ENCODE measurements around the gene C1RL.
"Not testable (repeated sequence)": the region's sequence is repeated elsewhere in the genome, so short reads cannot be mapped to it uniquely, and the experiment has no call there.

- TF ChIP-seq CTCF (IDR thresholded peaks at IDR 0.05); ETV6 (CRISPR knock-in tag; IDR thresholded peaks at IDR 0.05); PRDM15 (CRISPR knock-in tag; IDR thresholded peaks at IDR 0.05); RELA (CRISPR knock-in tag; IDR thresholded peaks at IDR 0.05; ENCODE audit: borderline replicate concordance): not testable (repeated sequence)
Measured at GRCh38 chr12:7055736-7056135, 53.3 kb downstream of the C1RL start.

Measured in WTC11 (cell line).